K562 (cell line): ENCODE data around the gene SNX9. TPM values are rescaled to one million over a fixed set of nuclear protein-coding genes. Genes with fewer than 3 reads are reported as not detected.

Source experiments
- BRF1 ChIP-seq: IDR thresholded peaks from 3 replicates; pipeline ENCODE4 v1.6.1; 2011; ENCODE audit warnings: borderline replicate concordance, mild to moderate bottlenecking; ENCODE audit not compliant: insufficient read length; ENCODE audit errors: extremely low read depth
- CTCF ChIP-seq, 3 experiments: IDR thresholded peaks in 2 of 3; conservative IDR thresholded peaks in 1 of 3; 2 replicates each; pipeline ENCODE4 v1.5.1; 2011 to 2012; ENCODE audit warnings: low read length in 3 of 3, mild to moderate bottlenecking in 3 of 3, control low read depth in 2 of 3, improper control_type of control experiment in 1 of 3, inconsistent platforms in 1 of 3, low read depth in 1 of 3, mixed read lengths in 1 of 3, moderate library complexity in 1 of 3; ENCODE audit not compliant: insufficient read depth in 2 of 3
- ETS1 ChIP-seq: conservative IDR thresholded peaks from 2 replicates; pipeline ENCODE4 v1.6.1; 2011; ENCODE audit warnings: low read depth, mild to moderate bottlenecking, low read length; ENCODE audit not compliant: control insufficient read depth
- GMEB1 ChIP-seq: fragments of 250-450 bp; sonication (Bioruptor Pico); IDR thresholded peaks from 2 replicates; pipeline ENCODE4 v1.4.0; 2020; ENCODE audit warnings: mild to moderate bottlenecking
- IRF2 ChIP-seq: sonication (generic); formaldehyde crosslinking; IDR thresholded peaks from 2 replicates; pipeline ENCODE4 v1.8.1; 2022; ENCODE audit warnings: mild to moderate bottlenecking, missing genetic modification reagents
- IRF9 ChIP-seq: fragments of 450-650 bp; IDR thresholded peaks from 2 replicates; pipeline ENCODE4 v1.6.1; 2016; ENCODE audit warnings: missing biosample characterization, missing genetic modification characterization
- JUND ChIP-seq, 2 experiments: IDR thresholded peaks; 2 replicates in 1 of 2; 3 replicates in 1 of 2; pipeline ENCODE4 v1.6.1; 2011; ENCODE audit warnings: borderline replicate concordance in 2 of 2, low read depth in 2 of 2, low read length in 2 of 2, improper control_type of control experiment in 1 of 2, missing biosample characterization in 1 of 2, missing genetic modification characterization in 1 of 2, missing genetic modification reagents in 1 of 2
- KDM1A ChIP-seq, 2 experiments: fragments of 450-650 bp; IDR thresholded peaks; 2 replicates each; pipeline ENCODE4 v1.6.1; 2016; ENCODE audit warnings: mild to moderate bottlenecking in 2 of 2
- RFX5 ChIP-seq: IDR thresholded peaks from 2 replicates; pipeline ENCODE4 v1.6.1; 2011; ENCODE audit warnings: low read depth, mild to moderate bottlenecking, improper control_type of control experiment, low read length
- SAFB ChIP-seq: fragments of 200-400 bp; formaldehyde crosslinking; IDR thresholded peaks from 2 replicates; pipeline ENCODE4 v1.6.1; 2017; ENCODE audit warnings: low read depth, low read length, borderline replicate concordance
- SMAD1 ChIP-seq: fragments of 150-350 bp; IDR thresholded peaks from 2 replicates; pipeline ENCODE4 v1.6.1; 2014; ENCODE audit warnings: low read length, low read depth; ENCODE audit not compliant: partially characterized antibody
- THAP7 ChIP-seq: fragments of 250-450 bp; sonication (Bioruptor Pico); IDR thresholded peaks from 2 replicates; pipeline ENCODE4 v1.5.0; 2021
- WHSC1 ChIP-seq: IDR thresholded peaks from one replicate; pipeline ENCODE4 v1.6.1; 2012; ENCODE audit warnings: low read length, control low read depth, inconsistent platforms
- YY1 ChIP-seq, 3 experiments: IDR thresholded peaks; 2 replicates each; pipeline ENCODE4 v1.6.1; 2011; ENCODE audit warnings: low read length in 2 of 3, mild to moderate bottlenecking in 2 of 3, moderate library complexity in 2 of 3, borderline replicate concordance in 1 of 3, control low read depth in 1 of 3, low read depth in 1 of 3; ENCODE audit not compliant: insufficient read depth in 3 of 3, insufficient replicate concordance in 2 of 3, control insufficient read depth in 1 of 3, insufficient read length in 1 of 3; ENCODE audit errors: extremely low read depth in 1 of 3
- ZFP91 ChIP-seq: sonication (generic); formaldehyde crosslinking; IDR thresholded peaks from 2 replicates; pipeline ENCODE4 v1.8.0; 2022; ENCODE audit warnings: mild to moderate bottlenecking, missing genetic modification reagents
- ZNF561 ChIP-seq: fragments of 450-650 bp; formaldehyde crosslinking; conservative IDR thresholded peaks from 2 replicates; pipeline ENCODE4 v1.4.0; 2020; ENCODE audit warnings: mild to moderate bottlenecking, moderate library complexity
- ZNF589 ChIP-seq: fragments of 200-800 bp; sonication (Bioruptor generic); IDR thresholded peaks from 2 replicates; pipeline ENCODE4 v1.6.1; 2016; ENCODE audit warnings: low read depth, missing genetic modification characterization, missing compliant biosample characterization
- polyA plus RNA-seq, 8 experiments: library from polyadenylated mRNA; depleted of rRNA in 4 of 8; stranded (reverse) in 5 of 8; unstranded in 3 of 8; fragments of >200 nt; fragmentation: Nextera tagmentation in 2 of 8; fragmentation: Illumina TruSeq in 1 of 8; extraction: Ambion mirVana in 2 of 8; extraction: Trizol in 1 of 8; gene quantifications; 2 replicates each; pipeline versions ENCODE4 v1.2.1 to v1.2.3, GENCODE V29; 2011 to 2014; ENCODE audit warnings: inconsistent platforms in 1 of 8, missing spikeins in 1 of 8
- total RNA-seq, 7 experiments: library from RNA; depleted of rRNA in 6 of 7; stranded (reverse); fragments of >200 nt in 6 of 7; fragmentation: Illumina TruSeq in 2 of 7; extraction: Trizol in 2 of 7; gene quantifications; 2 replicates each; pipeline versions ENCODE4 v1.2.1 to v1.2.3, GENCODE V29; 2011 to 2021; ENCODE audit warnings: low replicate concordance in 1 of 7

SNX9 gene
- total and polyA plus RNA-seq, 9 of the 15 experiments (the other 6 are each of a cell fraction or from before 2014, with no cell fraction given), result 6.0 to 81.7 (median 57.1) TPM

GRCh38 chr6:157823001-157823527 lies at the start of gene SNX9 (continued):
- TF ChIP-seq THAP7 (CRISPR knock-in tag) (no peak), RFX5 (no peak), KDM1A (IDR thresholded peaks at IDR 0.05) (no peak), ZFP91 (CRISPR knock-in tag) (no peak), GMEB1 (CRISPR knock-in tag) (peak; percentile 33; the same call in 1 of the 2 replicates), JUND (IDR thresholded peaks at IDR 0.05; ENCODE audit: borderline replicate concordance, low read depth, low read length) (0 out of 2 replicates have a peak, but pooled peaks have one; percentile 44), JUND (tag; IDR thresholded peaks at IDR 0.05; ENCODE audit: borderline replicate concordance, low read depth, low read length) (no peak; the same call in 2 of the 3 replicates), IRF9 (tag) (no peak), BRF1 (no peak), ZNF561 (CRISPR knock-in tag) (no peak), WHSC1 (no peak), IRF2 (CRISPR knock-in tag) (no peak), SMAD1 (peak; percentile 34), ETS1 (peak; percentile 59), SAFB (no peak; the same call in 1 of the 2 replicates), CTCF (IDR thresholded peaks at IDR 0.05 in 2 of 3, conservative IDR thresholded peaks at IDR 0.05 in 1 of 3; ENCODE audit: insufficient read depth in 2 of 3, low read depth in 1 of 3, low read length in 3 of 3) (peak in 1 of 3 experiments; percentile 28; a peak in 1 of 6 replicates), YY1 (IDR thresholded peaks at IDR 0.05; ENCODE audit: borderline replicate concordance in 1 of 3, control insufficient read depth in 1 of 3, extremely low read depth in 1 of 3, insufficient read depth in 3 of 3, insufficient read length in 1 of 3, insufficient replicate concordance in 2 of 3, low read depth in 1 of 3, low read length in 2 of 3) (peak in 2 of 3 experiments; percentile 33 to 71), ZNF589 (CRISPR knock-in tag) (no peak; the same call in 1 of the 2 replicates)
